Renal cortex interstitium (tissue), 11 donors: ENCODE data around the gene ADARB2. TPM values are rescaled to one million over a fixed set of nuclear protein-coding genes. Genes with fewer than 3 reads are reported as not detected.

ENCODE experiments used
- DNase-seq, 11 donors: peaks; one replicate each; pipeline ENCODE4 v3.0.0-alpha.2; 2013; ENCODE audit warnings: low read depth in 9 of 11, low spot score in 4 of 11; ENCODE audit errors: extremely low read depth in 1 of 11
- polyA plus RNA-seq, 3 donors: library from polyadenylated mRNA; unstranded; fragments of 120-200 nt; gene quantifications; one replicate each; pipeline ENCODE4 v1.2.1, GENCODE V29; 2013; ENCODE audit not compliant: insufficient read length in 3 of 3

The ADARB2 gene
- polyA plus RNA-seq, 3 donors: 1.1 to 2.1 (median 1.5) TPM

- no peak for DNase-seq
These were observed 345.2 kb downstream of the ADARB2 start for GRCh38 chr10:1392127-1392526.

- no peak for DNase-seq
These were observed 347.1 kb downstream of the ADARB2 start for GRCh38 chr10:1390200-1390599.

GRCh38 chr10:1384026-1384425 lies 353.3 kb downstream of the ADARB2 start:
- no peak for DNase-seq

- no peak for DNase-seq
These were observed 354.6 kb downstream of the ADARB2 start for GRCh38 chr10:1382711-1383110.

- DNase-seq: no peak
These were observed 356.0 kb downstream of the ADARB2 start for GRCh38 chr10:1381339-1381738.

- DNase-seq: no peak
These were observed 357.1 kb downstream of the ADARB2 start for GRCh38 chr10:1380088-1380671.

GRCh38 chr10:1379601-1380000 lies 357.7 kb downstream of the ADARB2 start:
- DNase-seq: no peak

GRCh38 chr10:1378473-1378872 lies 358.9 kb downstream of the ADARB2 start:
- no peak for DNase-seq

GRCh38 chr10:1377740-1378397 lies 359.5 kb downstream of the ADARB2 start:
- DNase-seq: peak in 1 of 11 donors; percentile 25

GRCh38 chr10:1377231-1377630 lies 360.1 kb downstream of the ADARB2 start:
- DNase-seq: no peak

GRCh38 chr10:1376384-1376945 lies 360.9 kb downstream of the ADARB2 start:
- no peak for DNase-seq

GRCh38 chr10:1375346-1376170 lies 361.8 kb downstream of the ADARB2 start:
- DNase-seq: no peak

- peak in 2 of 11 donors; percentile 26 to 28 for DNase-seq
These were observed 362.6 kb downstream of the ADARB2 start for GRCh38 chr10:1374511-1375345.

GRCh38 chr10:1373287-1373686 lies 364.0 kb downstream of the ADARB2 start:
- DNase-seq: no peak

GRCh38 chr10:1372212-1372611 lies 365.1 kb downstream of the ADARB2 start:
- DNase-seq: no peak

GRCh38 chr10:1370298-1370697 lies 367.0 kb downstream of the ADARB2 start:
- no peak for DNase-seq

GRCh38 chr10:1369665-1370064 lies 367.7 kb downstream of the ADARB2 start:
- no peak for DNase-seq

- no peak for DNase-seq
These were observed 368.1 kb downstream of the ADARB2 start for GRCh38 chr10:1369197-1369596.

GRCh38 chr10:1368842-1369171 lies 368.5 kb downstream of the ADARB2 start:
- DNase-seq: peak in 3 of 11 donors; percentile 28 to 31 (median 30)
